DLD1 (cell line): ENCODE measurements around the gene SLX4IP.

Experiments used
- in situ Hi-C: cut with HindIII; loops from 2 replicates; pipeline ENCODE4 v1.10.0; 2017; ENCODE audit warnings: low sequenced_read_pairs

The SLX4IP gene

GRCh38 chr20:10625641-10626040 is 190.5 kb downstream of the SLX4IP start:
- in situ Hi-C loops: no loop called here

- in situ Hi-C loops: no loop called here
Observed at GRCh38 chr20:10626896-10627295, 191.8 kb downstream of the SLX4IP start.

GRCh38 chr20:10629946-10630650 is 195.0 kb downstream of the SLX4IP start:
- in situ Hi-C loops: no loop called here

- in situ Hi-C loops: no loop called here
Observed at GRCh38 chr20:10631126-10631525, 196.0 kb downstream of the SLX4IP start.

- in situ Hi-C loops: no loop called here
Observed at GRCh38 chr20:10632721-10633509, 197.8 kb downstream of the SLX4IP start.

GRCh38 chr20:10633718-10634117 is 198.6 kb downstream of the SLX4IP start:
- in situ Hi-C loops: no loop called here

GRCh38 chr20:10634211-10634610 is 199.1 kb downstream of the SLX4IP start:
- in situ Hi-C loops: no loop called here

GRCh38 chr20:10634683-10635411 is 199.7 kb downstream of the SLX4IP start:
- in situ Hi-C loops: no loop called here

GRCh38 chr20:10635476-10636208 is 200.5 kb downstream of the SLX4IP start:
- in situ Hi-C loops: no loop called here

GRCh38 chr20:10636326-10636818 is 201.3 kb downstream of the SLX4IP start:
- in situ Hi-C loops: no loop called here

GRCh38 chr20:10637031-10637559 is 202.0 kb downstream of the SLX4IP start:
- in situ Hi-C loops: no loop called here

GRCh38 chr20:10637563-10637962 is 202.5 kb downstream of the SLX4IP start:
- in situ Hi-C loops: no loop called here

- in situ Hi-C loops: no loop called here
Observed at GRCh38 chr20:10639077-10639736, 204.1 kb downstream of the SLX4IP start.

GRCh38 chr20:10639737-10640556 is 204.8 kb downstream of the SLX4IP start:
- in situ Hi-C loops: no loop called here

GRCh38 chr20:10640897-10641296 is 205.8 kb downstream of the SLX4IP start:
- in situ Hi-C loops: no loop called here

- in situ Hi-C loops: no loop called here
Observed at GRCh38 chr20:10641467-10641866, 206.4 kb downstream of the SLX4IP start.

- in situ Hi-C loops: no loop called here
Observed at GRCh38 chr20:10641893-10642292, 206.8 kb downstream of the SLX4IP start.

GRCh38 chr20:10642856-10643559 is 207.9 kb downstream of the SLX4IP start:
- in situ Hi-C loops: no loop called here

GRCh38 chr20:10643560-10643873 is 208.4 kb downstream of the SLX4IP start:
- in situ Hi-C loops: no loop called here
